Activated CD4-positive, alpha-beta T cell treated with anti-CD3 and anti-CD28 coated beads for 24 hours (primary cell): ENCODE results near the gene LCE2A.

Experiments used
- DNase-seq, 2 donors: peaks; one replicate each; pipeline ENCODE4 v3.0.0-alpha.2; 2020; ENCODE audit warnings: low read depth in 2 of 2

The LCE2A gene

DNA sequence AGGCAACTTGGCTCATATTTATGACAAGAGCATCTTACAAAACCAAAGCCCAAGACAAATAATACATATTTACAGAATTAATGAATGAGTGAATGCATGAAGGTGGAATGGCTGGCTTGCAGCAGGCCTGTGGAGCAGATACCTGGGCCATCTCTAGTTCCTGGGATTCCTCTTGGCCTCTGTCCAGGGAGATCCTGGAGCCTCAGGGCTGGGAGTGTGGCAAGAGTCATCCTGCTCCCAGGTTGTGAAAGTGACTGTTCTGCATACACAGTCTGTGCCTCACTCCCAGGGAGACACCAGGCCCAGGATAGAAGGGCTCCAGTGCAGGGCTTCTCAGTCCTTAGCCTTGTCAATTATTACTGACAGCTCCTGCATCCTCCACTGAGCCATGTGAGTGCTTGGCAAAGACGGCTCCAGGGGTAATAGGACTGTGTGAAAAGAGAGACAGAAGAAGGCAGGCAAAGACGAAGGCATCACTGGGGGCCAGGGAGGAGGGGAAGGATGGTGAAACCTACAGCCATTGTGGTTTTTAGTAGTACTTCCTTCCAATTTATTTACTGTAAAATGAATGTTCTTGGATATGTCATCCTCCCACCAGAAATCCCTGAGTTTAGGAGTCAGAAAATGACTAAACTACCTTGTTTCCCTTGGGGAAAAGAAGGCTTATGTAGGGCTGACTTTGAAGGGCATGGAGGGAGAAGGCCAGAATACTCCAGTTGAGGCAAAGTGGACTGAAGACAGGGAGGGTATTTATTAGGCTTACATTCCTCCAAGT is 45.4 kb downstream of the LCE2A start:
- no peak for DNase-seq

DNA sequence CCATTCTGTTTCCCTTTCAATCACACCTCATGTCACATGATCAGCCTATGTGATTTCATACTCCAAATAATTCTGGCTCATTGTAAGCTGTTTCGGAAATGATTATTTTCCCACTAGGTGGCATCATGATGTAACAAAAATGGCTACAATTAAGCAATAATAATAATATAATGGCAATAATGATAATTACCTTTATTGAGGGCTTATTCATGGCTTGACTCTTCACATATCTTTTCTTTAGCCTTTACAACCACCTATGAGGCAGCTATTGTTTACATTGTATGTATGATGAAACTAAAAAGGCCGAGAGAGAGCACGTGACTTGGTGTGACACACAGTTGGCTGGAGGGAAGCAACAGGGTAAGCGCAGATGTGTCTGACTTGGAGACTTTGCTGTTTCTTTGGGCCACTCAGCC is 47.2 kb downstream of the LCE2A start:
- no peak for DNase-seq

DNA sequence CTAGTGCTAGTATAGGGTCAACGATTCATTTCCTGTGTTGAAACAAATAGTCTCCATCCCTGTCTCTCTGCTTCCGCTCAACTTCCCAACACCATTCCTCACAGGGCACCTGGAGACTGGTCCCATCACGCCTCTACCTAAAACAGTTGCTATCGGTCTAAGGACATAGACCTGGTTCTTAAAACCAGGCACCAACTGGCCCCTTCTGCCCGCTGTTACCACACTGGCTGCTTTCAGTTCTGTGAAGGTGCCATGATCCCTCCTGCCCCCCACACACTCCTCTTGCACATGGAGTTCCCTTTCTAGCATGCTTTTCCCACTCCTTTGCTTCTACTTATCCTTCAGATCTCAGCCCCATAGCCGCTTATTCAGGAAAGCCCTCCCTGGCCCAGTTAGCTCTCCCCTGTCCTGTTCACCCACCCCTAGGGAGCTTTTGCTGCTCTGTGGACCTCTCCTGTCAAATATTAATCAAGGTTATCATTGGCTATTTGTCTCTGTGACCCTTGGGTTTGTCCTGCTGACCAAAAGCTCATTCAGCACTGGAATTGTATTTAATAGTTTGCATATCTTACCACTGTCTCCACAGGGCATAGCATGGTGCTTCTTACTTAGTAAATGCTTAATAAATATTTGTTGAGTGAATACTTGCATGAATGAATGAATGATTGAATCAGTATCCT is 47.8 kb downstream of the LCE2A start:
- DNase-seq: no peak

DNA sequence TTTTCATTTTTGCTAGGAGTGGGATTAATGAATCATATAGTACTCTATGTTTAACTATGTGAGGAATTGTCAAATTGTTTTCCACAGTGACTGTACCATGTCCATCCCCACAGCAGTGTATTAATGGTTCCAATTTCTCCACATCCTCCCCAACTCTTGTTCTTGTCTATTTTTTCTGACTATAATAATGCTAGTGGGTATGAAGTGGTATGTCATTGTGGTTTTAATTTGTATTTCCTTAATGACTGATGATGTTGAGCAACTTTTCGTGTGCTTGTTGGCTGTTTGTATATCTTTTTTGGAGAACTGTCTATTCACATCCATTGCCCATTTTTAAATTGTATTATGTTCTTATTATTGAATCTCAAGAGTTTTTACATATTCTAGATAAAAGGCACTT is 49.7 kb downstream of the LCE2A start:
- no peak for DNase-seq
